IMR-90 (cell line): ENCODE data around the gene DSCAML1. TPM values are rescaled to one million over a fixed set of nuclear protein-coding genes. Genes with fewer than 3 reads are reported as not detected.

Experiments used
- ATAC-seq: fragments of 200-7000 bp; cut with Tn5 transposase; 2 replicates; pipeline ENCODE4 v1.9.1; 2020; ENCODE audit warnings: low read depth, mild to moderate bottlenecking, moderate library complexity
- BruUV-seq: library from RNA; stranded (reverse); fragments of 400-500 nt; replicated peaks from 2 replicates; lab custom pipeline; 2021; lab: Mats Ljungman, UMichigan
- CTCF ChIA-PET: fragments of 300-600 bp; formaldehyde crosslinking; extraction: SDS; loops from one replicate; lab custom pipeline; 2021; ENCODE audit warnings: antibody characterized with exemption; lab: Yijun Ruan, JAX
- POLR2A ChIA-PET: fragments of 300-600 bp; sonication (Branson Sonifier 250); formaldehyde crosslinking; loops from one replicate; lab custom pipeline; 2022; ENCODE audit warnings: antibody characterized with exemption; ENCODE audit not compliant: unreplicated experiment; lab: Charles Lee
- DNase-seq: peaks from one replicate; pipeline ENCODE4 v3.0.0; 2013
- H2AFZ ChIP-seq: replicated peaks from 2 replicates; pipeline ENCODE3; 2013; ENCODE audit warnings: low read length, mild to moderate bottlenecking; ENCODE audit not compliant: poor library complexity
- H2AK5ac ChIP-seq: 2 replicates; pipeline ENCODE4 v1.6.1; 2013; ENCODE audit warnings: low read depth, low read length, inconsistent platforms
- H2AK9ac ChIP-seq: replicated peaks from 2 replicates; pipeline ENCODE3; 2013; ENCODE audit warnings: mild to moderate bottlenecking, low read depth, low read length, moderate library complexity; ENCODE audit not compliant: poor library complexity
- H2BK120ac ChIP-seq: 2 replicates; pipeline ENCODE4 v1.6.1; 2013; ENCODE audit warnings: low read depth, low read length, inconsistent platforms
- H2BK15ac ChIP-seq: 3 replicates; pipeline ENCODE4 v1.6.1; 2013; ENCODE audit warnings: low read depth, low read length, inconsistent platforms
- H2BK20ac ChIP-seq: 2 replicates; pipeline ENCODE4 v1.6.1; 2013; ENCODE audit warnings: low read depth, mild to moderate bottlenecking, inconsistent platforms, low read length, moderate library complexity
- H2BK5ac ChIP-seq: 2 replicates; pipeline ENCODE4 v1.6.1; 2013; ENCODE audit warnings: mild to moderate bottlenecking, low read depth, low read length, inconsistent platforms; ENCODE audit not compliant: poor library complexity, severe bottlenecking
- H3K14ac ChIP-seq: replicated peaks from 2 replicates; pipeline ENCODE4 v1.6.1; 2013; ENCODE audit warnings: low read depth, low read length, inconsistent platforms
- H3K18ac ChIP-seq: 2 replicates; pipeline ENCODE4 v1.6.1; 2013; ENCODE audit warnings: low read depth, low read length, control low read depth
- H3K23ac ChIP-seq: 2 replicates; pipeline ENCODE4 v1.6.1; 2013; ENCODE audit warnings: low read depth, low read length, inconsistent platforms
- H3K27ac ChIP-seq: 2 replicates; pipeline ENCODE4 v1.5.1; 2013; ENCODE audit warnings: mild to moderate bottlenecking, control low read depth, low read length; ENCODE audit not compliant: insufficient read depth
- H3K27me3 ChIP-seq: 2 replicates; pipeline ENCODE4 v1.6.1; 2013; ENCODE audit warnings: low read length; ENCODE audit not compliant: control insufficient read depth, insufficient read depth
- H3K36me3 ChIP-seq: 2 replicates; pipeline ENCODE4 v1.6.1; 2013; ENCODE audit warnings: low read length, mixed read lengths; ENCODE audit not compliant: control insufficient read depth, insufficient read depth
- H3K4ac ChIP-seq: 2 replicates; pipeline ENCODE4 v1.6.1; 2013; ENCODE audit warnings: low read depth, low read length, inconsistent platforms
- H3K4me1 ChIP-seq: 2 replicates; pipeline ENCODE4 v1.6.1; 2013; ENCODE audit warnings: low read length, mixed read lengths; ENCODE audit not compliant: control insufficient read depth, insufficient read depth
- H3K4me2 ChIP-seq: 2 replicates; pipeline ENCODE4 v1.6.1; 2013; ENCODE audit warnings: low read depth, mild to moderate bottlenecking, control low read depth, low read length, moderate library complexity
- H3K4me3 ChIP-seq: 2 replicates; pipeline ENCODE4 v1.5.1; 2013; ENCODE audit warnings: low read depth, mild to moderate bottlenecking, control low read depth, low read length, moderate library complexity; ENCODE audit not compliant: insufficient read depth
- H3K56ac ChIP-seq: 2 replicates; pipeline ENCODE4 v1.6.1; 2013; ENCODE audit warnings: low read length, inconsistent platforms; ENCODE audit not compliant: insufficient read depth; ENCODE audit errors: extremely low read depth
- H3K79me1 ChIP-seq, 2 experiments: 2 replicates each; pipeline ENCODE4 v1.6.1; 2013; ENCODE audit warnings: low read length in 2 of 2, inconsistent platforms in 1 of 2, low read depth in 1 of 2
- H3K9ac ChIP-seq: 2 replicates; pipeline ENCODE4 v1.6.1; 2013; ENCODE audit warnings: low read depth, low read length, control low read depth
- H3K9me1 ChIP-seq: 2 replicates; pipeline ENCODE4 v1.6.1; 2013; ENCODE audit warnings: low read length, inconsistent platforms; ENCODE audit not compliant: insufficient read depth
- H3K9me3 ChIP-seq: 2 replicates; pipeline ENCODE4 v1.6.1; 2013; ENCODE audit warnings: low read length; ENCODE audit not compliant: control insufficient read depth, insufficient read depth
- H4K20me1 ChIP-seq: 2 replicates; pipeline ENCODE4 v1.6.1; 2013; ENCODE audit warnings: low read length, inconsistent platforms; ENCODE audit not compliant: insufficient read depth
- H4K5ac ChIP-seq: 2 replicates; pipeline ENCODE4 v1.6.1; 2013; ENCODE audit warnings: mild to moderate bottlenecking, low read depth, low read length, control low read depth
- H4K8ac ChIP-seq, 2 experiments: 2 replicates each; pipeline ENCODE4 v1.6.1; 2013; ENCODE audit warnings: low read depth in 2 of 2, low read length in 2 of 2, control low read depth in 1 of 2, inconsistent platforms in 1 of 2
- H4K91ac ChIP-seq: 2 replicates; pipeline ENCODE4 v1.6.1; 2013; ENCODE audit warnings: low read depth, low read length, inconsistent platforms; ENCODE audit not compliant: insufficient read depth
- BHLHE40 ChIP-seq: fragments of 150-350 bp; IDR thresholded peaks from 2 replicates; pipeline ENCODE4 v1.6.1; 2016; ENCODE audit warnings: mild to moderate bottlenecking, low read depth, low read length
- CEBPB ChIP-seq: IDR thresholded peaks from 2 replicates; pipeline ENCODE4 v1.6.1; 2012; ENCODE audit warnings: low read depth, low read length, improper control_type of control experiment
- CHD1 ChIP-seq: IDR thresholded peaks from 2 replicates; pipeline ENCODE4 v1.6.1; 2012; ENCODE audit warnings: low read depth, low read length, improper control_type of control experiment
- FOS ChIP-seq: fragments of 150-350 bp; IDR thresholded peaks from 2 replicates; pipeline ENCODE4 v1.6.1; 2016; ENCODE audit warnings: low read depth, low read length
- MAFK ChIP-seq: IDR thresholded peaks from 2 replicates; pipeline ENCODE4 v1.6.1; 2012; ENCODE audit warnings: low read depth, low read length, improper control_type of control experiment
- MAZ ChIP-seq: IDR thresholded peaks from 2 replicates; pipeline ENCODE4 v1.6.1; 2012; ENCODE audit warnings: low read depth, mild to moderate bottlenecking, low read length, improper control_type of control experiment, moderate library complexity, borderline replicate concordance
- MXI1 ChIP-seq: IDR thresholded peaks from 2 replicates; pipeline ENCODE4 v1.6.1; 2012; ENCODE audit warnings: low read depth, mild to moderate bottlenecking, low read length, moderate library complexity, borderline replicate concordance
- NFE2L2 ChIP-seq: fragments of 150-350 bp; IDR thresholded peaks from 2 replicates; pipeline ENCODE4 v1.6.1; 2016; ENCODE audit warnings: low read depth, mild to moderate bottlenecking, low read length
- POLR2A ChIP-seq: IDR thresholded peaks from 2 replicates; pipeline ENCODE4 v1.6.1; 2012; ENCODE audit warnings: mild to moderate bottlenecking, low read depth, low read length
- RAD21 ChIP-seq: IDR thresholded peaks from 2 replicates; pipeline ENCODE4 v1.6.1; 2012; ENCODE audit warnings: low read length, improper control_type of control experiment
- RCOR1 ChIP-seq: IDR thresholded peaks from 2 replicates; pipeline ENCODE4 v1.6.1; 2012; ENCODE audit warnings: mild to moderate bottlenecking, low read length, improper control_type of control experiment; ENCODE audit not compliant: insufficient replicate concordance
- RFX5 ChIP-seq: IDR thresholded peaks from 2 replicates; pipeline ENCODE4 v1.8.0; 2012; ENCODE audit warnings: low read depth, mild to moderate bottlenecking, low read length, moderate library complexity
- SMC3 ChIP-seq: fragments of 150-350 bp; IDR thresholded peaks from 2 replicates; pipeline ENCODE4 v1.6.1; 2016; ENCODE audit warnings: low read depth, mild to moderate bottlenecking, antibody characterized with exemption, low read length, moderate library complexity
- WGBS, 2 experiments: methylation state at CpG; one replicate each; pipeline versions ENCODE4 v1.1.5 to v1.1.7; 2013; ENCODE audit warnings: missing lambda C conversion rate in 2 of 2; ENCODE audit not compliant: insufficient read length in 1 of 2; ENCODE audit errors: extremely low coverage in 2 of 2; 5-methylcytosine and 5-hydroxymethylcytosine counted together
- dilution Hi-C: fragments of 300-500 bp; cut with HindIII; formaldehyde crosslinking; loops from one replicate; pipeline ENCODE4 v1.14.3; 2018; ENCODE audit warnings: low sequenced_read_pairs; ENCODE audit not compliant: unreplicated experiment
- in situ Hi-C: fragments of 300-500 bp; cut with MboI; formaldehyde crosslinking; loops from 3 replicates; pipeline ENCODE4 v1.14.3; 2019; ENCODE audit warnings: low sequenced_read_pairs, inconsistent platforms, mixed read lengths
- intact Hi-C: fragments of 100-400 bp; cut with micrococcal nuclease; formaldehyde crosslinking; loops from 2 replicates; pipeline ENCODE4 v1.10.0; 2022
- polyA plus RNA-seq, 3 experiments: library from polyadenylated mRNA; depleted of rRNA; stranded (reverse); fragments of >200 nt; gene quantifications; 2 replicates each; pipeline ENCODE4 v1.2.3, GENCODE V29; 2012; ENCODE audit warnings: low replicate concordance in 1 of 3
- total RNA-seq: library from RNA; depleted of rRNA; stranded (reverse); fragments of >200 nt; gene quantifications from 2 replicates; pipeline ENCODE4 v1.2.3, GENCODE V29; 2012
- TF ChIP-seq, protein P1 (sequence below): fragments of 150-350 bp; IDR thresholded peaks from 2 replicates; pipeline ENCODE4 v1.6.1; 2017; ENCODE audit warnings: mild to moderate bottlenecking, antibody characterized with exemption, low read length, low read depth
- TF ChIP-seq, protein P2 (sequence below): fragments of 150-350 bp; IDR thresholded peaks from 2 replicates; pipeline ENCODE4 v1.6.1; 2016; ENCODE audit warnings: low read depth, mild to moderate bottlenecking, low read length, moderate library complexity, borderline replicate concordance
- TF ChIP-seq, protein P3 (sequence below): conservative IDR thresholded peaks from 2 replicates; pipeline ENCODE4 v1.5.1; 2012; ENCODE audit warnings: mild to moderate bottlenecking, low read depth, low read length, improper control_type of control experiment

The DSCAML1 gene
- total and polyA plus RNA-seq, 2 of the 4 experiments (the other 2 are of a cell fraction), result not detected

DNA sequence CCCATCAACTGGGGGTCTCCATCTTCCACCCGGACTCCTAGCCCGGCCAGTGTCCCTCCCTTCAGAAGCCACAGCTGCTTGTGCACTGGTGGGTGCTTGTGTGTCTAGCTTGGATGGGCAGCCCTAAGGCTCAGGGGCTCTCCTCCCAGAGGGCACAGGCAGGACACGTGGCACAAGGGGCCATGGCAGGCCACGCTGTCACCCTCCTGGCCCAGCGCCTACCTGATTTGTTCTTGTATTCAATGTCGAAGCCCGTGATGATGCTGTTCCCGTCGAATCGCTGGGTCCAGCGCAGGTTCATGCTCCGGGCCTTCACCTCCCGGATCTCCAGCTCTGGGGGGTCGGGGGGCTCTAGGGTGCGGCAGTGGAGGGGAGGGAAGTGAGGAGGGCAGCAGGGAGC, 316.8 kb downstream of the DSCAML1 start:
- Histone ChIP-seq H2AK5ac (no peak overlapping the region), H3K23ac (no peak overlapping the region), H3K14ac (no peak overlapping the region), H2BK15ac (no peak overlapping the region), H3K27me3 (peaks cover 8% of the 10 kb centered on the region), H2BK5ac (no peak overlapping the region), H3K27ac (no peak overlapping the region), H3K4me3 (no peak overlapping the region), H3K4ac (no peak overlapping the region), H3K9me1 (no peaks in the 10 kb centered on the region), H3K4me1 (no peaks in the 10 kb centered on the region), H2BK120ac (no peak overlapping the region), H4K5ac (no peak overlapping the region), H3K9me3 (no peaks in the 10 kb centered on the region), H3K18ac (no peak overlapping the region), H4K20me1 (no peaks in the 10 kb centered on the region), H3K9ac (no peak overlapping the region), H3K4me2 (no peak overlapping the region), H4K91ac (no peak overlapping the region), H3K36me3 (no peaks in the 10 kb centered on the region), H3K56ac (no peak overlapping the region), H2BK20ac (no peak overlapping the region), H3K79me1 (no peaks in the 10 kb centered on the region), H2AK9ac (no peak overlapping the region), H4K8ac (no peak overlapping the region), H2AFZ (no peak overlapping the region)
- dilution Hi-C loops, result no loop called here
- WGBS, 2 experiments, result no CpG with 5 or more reads among the region's 15 CpGs
- BruUV-seq, result no TSS peak
- ChIA-PET POLR2A (no interaction called here), CTCF (no interaction called here)
- in situ Hi-C loops, result no loop called here
- ATAC-seq (no peak), DNase-seq (no peak)
- intact Hi-C loops, result no loop called here
- no peak for TF ChIP-seq RAD21
- TF ChIP-seq POLR2A, result no peak
- no peak for TF ChIP-seq FOS
- TF ChIP-seq, protein P1, sequence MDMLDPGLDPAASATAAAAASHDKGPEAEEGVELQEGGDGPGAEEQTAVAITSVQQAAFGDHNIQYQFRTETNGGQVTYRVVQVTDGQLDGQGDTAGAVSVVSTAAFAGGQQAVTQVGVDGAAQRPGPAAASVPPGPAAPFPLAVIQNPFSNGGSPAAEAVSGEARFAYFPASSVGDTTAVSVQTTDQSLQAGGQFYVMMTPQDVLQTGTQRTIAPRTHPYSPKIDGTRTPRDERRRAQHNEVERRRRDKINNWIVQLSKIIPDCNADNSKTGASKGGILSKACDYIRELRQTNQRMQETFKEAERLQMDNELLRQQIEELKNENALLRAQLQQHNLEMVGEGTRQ, result no peak
- TF ChIP-seq SMC3, result no peak
- no peak for TF ChIP-seq MXI1
- TF ChIP-seq, protein P2, sequence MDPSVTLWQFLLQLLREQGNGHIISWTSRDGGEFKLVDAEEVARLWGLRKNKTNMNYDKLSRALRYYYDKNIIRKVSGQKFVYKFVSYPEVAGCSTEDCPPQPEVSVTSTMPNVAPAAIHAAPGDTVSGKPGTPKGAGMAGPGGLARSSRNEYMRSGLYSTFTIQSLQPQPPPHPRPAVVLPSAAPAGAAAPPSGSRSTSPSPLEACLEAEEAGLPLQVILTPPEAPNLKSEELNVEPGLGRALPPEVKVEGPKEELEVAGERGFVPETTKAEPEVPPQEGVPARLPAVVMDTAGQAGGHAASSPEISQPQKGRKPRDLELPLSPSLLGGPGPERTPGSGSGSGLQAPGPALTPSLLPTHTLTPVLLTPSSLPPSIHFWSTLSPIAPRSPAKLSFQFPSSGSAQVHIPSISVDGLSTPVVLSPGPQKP, result no peak
- no peak for TF ChIP-seq RFX5
- TF ChIP-seq CEBPB, result no peak
- TF ChIP-seq MAFK, result no peak
- TF ChIP-seq MAZ, result no peak
- TF ChIP-seq BHLHE40, result no peak
- TF ChIP-seq, protein P3, sequence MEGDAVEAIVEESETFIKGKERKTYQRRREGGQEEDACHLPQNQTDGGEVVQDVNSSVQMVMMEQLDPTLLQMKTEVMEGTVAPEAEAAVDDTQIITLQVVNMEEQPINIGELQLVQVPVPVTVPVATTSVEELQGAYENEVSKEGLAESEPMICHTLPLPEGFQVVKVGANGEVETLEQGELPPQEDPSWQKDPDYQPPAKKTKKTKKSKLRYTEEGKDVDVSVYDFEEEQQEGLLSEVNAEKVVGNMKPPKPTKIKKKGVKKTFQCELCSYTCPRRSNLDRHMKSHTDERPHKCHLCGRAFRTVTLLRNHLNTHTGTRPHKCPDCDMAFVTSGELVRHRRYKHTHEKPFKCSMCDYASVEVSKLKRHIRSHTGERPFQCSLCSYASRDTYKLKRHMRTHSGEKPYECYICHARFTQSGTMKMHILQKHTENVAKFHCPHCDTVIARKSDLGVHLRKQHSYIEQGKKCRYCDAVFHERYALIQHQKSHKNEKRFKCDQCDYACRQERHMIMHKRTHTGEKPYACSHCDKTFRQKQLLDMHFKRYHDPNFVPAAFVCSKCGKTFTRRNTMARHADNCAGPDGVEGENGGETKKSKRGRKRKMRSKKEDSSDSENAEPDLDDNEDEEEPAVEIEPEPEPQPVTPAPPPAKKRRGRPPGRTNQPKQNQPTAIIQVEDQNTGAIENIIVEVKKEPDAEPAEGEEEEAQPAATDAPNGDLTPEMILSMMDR, result no peak
- no peak for TF ChIP-seq NFE2L2
- TF ChIP-seq RCOR1, result no peak
- TF ChIP-seq CHD1, result no peak
